ENCODE results near the gene ATG13.

The ATG13 gene

DNA sequence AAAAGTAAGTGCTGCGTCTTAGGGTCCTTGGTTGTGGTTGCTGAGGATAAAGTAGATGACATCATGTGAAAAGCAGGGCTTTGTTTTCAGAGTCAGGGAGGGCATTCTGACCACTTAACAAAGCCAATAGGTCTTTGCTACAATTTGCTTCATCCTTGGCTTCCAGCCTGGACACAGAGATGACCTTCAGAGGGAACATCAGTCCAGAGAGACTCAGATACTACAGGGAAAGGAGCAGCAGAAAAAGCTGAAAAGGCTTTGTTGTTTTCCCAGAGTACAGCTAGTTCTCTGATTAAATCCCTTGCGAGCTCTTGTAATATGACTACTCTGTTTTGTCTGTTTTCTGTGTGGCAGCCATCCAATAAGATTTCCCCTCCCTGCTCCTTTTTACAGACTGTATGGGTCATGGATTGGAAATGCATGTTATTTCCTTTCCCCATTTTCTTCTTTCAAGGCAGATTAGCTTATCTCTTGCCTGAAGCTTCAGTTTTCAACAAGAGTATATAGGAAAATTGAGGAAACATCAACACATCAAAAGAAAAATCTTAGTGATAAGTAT lies 31.9 kb downstream of the ATG13 start:
- Histone ChIP-seq H3K4me3 (ENCODE audit: low read length) (no peak overlapping the region), H4K20me1 (ENCODE audit: control insufficient read depth, insufficient read depth, low read depth, low read length) (no peaks in the 10 kb centered on the region), H3K9me3 (ENCODE audit: control insufficient read depth, insufficient read depth, low read length) (no peaks in the 10 kb centered on the region), H3F3A (ENCODE audit: control insufficient read depth, insufficient read depth) (no peaks in the 10 kb centered on the region), H3K27me3 (ENCODE audit: control insufficient read depth, low read length) (no peaks in the 10 kb centered on the region), H3K79me2 (ENCODE audit: control insufficient read depth, low read length) (no peaks in the 10 kb centered on the region), H3K36me3 (ENCODE audit: control insufficient read depth, low read length) (peaks cover 52% of the 10 kb centered on the region), H3K27ac (ENCODE audit: low read depth, low read length) (no peak overlapping the region), H3K4me2 (ENCODE audit: low read length) (no peak overlapping the region), H3K4me1 (ENCODE audit: control insufficient read depth, low read length) (no peaks in the 10 kb centered on the region), H3K9me2 (replicated peaks; ENCODE audit: control insufficient read depth, low read length) (no peaks in the 10 kb centered on the region)
- no peak for TF ChIP-seq EZH2phosphoT487 (IDR thresholded peaks at IDR 0.05; ENCODE audit: borderline replicate concordance, low read length)
- TF ChIP-seq, protein P1, sequence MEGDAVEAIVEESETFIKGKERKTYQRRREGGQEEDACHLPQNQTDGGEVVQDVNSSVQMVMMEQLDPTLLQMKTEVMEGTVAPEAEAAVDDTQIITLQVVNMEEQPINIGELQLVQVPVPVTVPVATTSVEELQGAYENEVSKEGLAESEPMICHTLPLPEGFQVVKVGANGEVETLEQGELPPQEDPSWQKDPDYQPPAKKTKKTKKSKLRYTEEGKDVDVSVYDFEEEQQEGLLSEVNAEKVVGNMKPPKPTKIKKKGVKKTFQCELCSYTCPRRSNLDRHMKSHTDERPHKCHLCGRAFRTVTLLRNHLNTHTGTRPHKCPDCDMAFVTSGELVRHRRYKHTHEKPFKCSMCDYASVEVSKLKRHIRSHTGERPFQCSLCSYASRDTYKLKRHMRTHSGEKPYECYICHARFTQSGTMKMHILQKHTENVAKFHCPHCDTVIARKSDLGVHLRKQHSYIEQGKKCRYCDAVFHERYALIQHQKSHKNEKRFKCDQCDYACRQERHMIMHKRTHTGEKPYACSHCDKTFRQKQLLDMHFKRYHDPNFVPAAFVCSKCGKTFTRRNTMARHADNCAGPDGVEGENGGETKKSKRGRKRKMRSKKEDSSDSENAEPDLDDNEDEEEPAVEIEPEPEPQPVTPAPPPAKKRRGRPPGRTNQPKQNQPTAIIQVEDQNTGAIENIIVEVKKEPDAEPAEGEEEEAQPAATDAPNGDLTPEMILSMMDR (IDR thresholded peaks at IDR 0.05; ENCODE audit: low read depth, low read length, poor library complexity, severe bottlenecking), result no peak

DNA sequence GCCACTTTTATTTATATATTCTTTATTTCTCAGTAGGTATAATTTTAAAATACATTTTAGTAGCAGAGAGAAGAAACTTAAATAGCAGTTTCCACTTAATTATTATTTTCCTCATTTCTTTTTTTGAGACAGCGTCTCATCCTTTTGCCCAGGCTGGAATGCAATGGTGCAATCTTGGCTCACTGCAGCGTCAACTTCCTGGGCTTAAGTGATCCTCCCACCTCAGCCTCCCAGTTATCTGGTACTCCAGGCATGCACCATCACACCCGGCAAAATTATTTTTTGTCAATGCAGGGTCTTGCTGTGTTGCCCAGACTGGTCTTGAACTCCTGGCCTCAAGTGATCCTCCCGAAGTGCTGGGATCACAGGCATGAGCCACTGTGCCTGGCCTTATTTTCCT lies 38.3 kb downstream of the ATG13 start:
- H3K4me2 ChIP-seq (ENCODE audit: low read length), result no peak overlapping the region
- H3K36me3 ChIP-seq (ENCODE audit: control insufficient read depth, low read length), result peaks cover 60% of the 10 kb centered on the region
- H3K4me1 ChIP-seq (ENCODE audit: control insufficient read depth, low read length), result no peaks in the 10 kb centered on the region
- H3K27ac ChIP-seq (ENCODE audit: low read depth, low read length), result no peak overlapping the region
- TF ChIP-seq, protein P1 (IDR thresholded peaks at IDR 0.05; ENCODE audit: low read depth, low read length, poor library complexity, severe bottlenecking), result no peak
- no peak for TF ChIP-seq EZH2phosphoT487 (IDR thresholded peaks at IDR 0.05; ENCODE audit: borderline replicate concordance, low read length)
- H3K4me3 ChIP-seq (ENCODE audit: low read length), result no peak overlapping the region
- H4K20me1 ChIP-seq (ENCODE audit: control insufficient read depth, insufficient read depth, low read depth, low read length), result no peaks in the 10 kb centered on the region
- no peaks in the 10 kb centered on the region for H3K27me3 ChIP-seq (ENCODE audit: control insufficient read depth, low read length)
- H3F3A ChIP-seq (ENCODE audit: control insufficient read depth, insufficient read depth), result no peaks in the 10 kb centered on the region
- H3K9me2 ChIP-seq (replicated peaks; ENCODE audit: control insufficient read depth, low read length), result no peaks in the 10 kb centered on the region
- no peaks in the 10 kb centered on the region for H3K79me2 ChIP-seq (ENCODE audit: control insufficient read depth, low read length)
- no peaks in the 10 kb centered on the region for H3K9me3 ChIP-seq (ENCODE audit: control insufficient read depth, insufficient read depth, low read length)

DNA sequence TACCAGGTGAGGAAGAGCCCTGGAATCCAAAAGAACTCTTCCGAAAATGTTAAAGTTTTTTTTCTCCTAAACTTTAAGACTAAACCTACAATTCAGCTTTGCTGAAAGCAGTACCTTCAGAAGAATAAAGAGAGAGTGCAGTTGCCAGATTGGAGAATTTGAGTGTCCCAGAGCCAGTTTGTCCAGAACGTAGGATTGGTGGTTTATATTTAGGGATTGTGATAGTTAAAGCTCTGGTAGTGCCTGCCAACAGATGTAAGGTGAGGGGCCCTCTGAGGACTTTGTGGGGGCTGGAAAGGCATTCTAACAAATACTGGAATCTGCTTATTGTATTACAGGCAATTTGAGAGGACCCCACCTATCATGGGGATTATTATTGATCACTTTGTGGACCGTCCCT lies 39.8 kb downstream of the ATG13 start:
- Histone ChIP-seq H3K27me3 (ENCODE audit: control insufficient read depth, low read length) (no peaks in the 10 kb centered on the region), H3K4me1 (ENCODE audit: control insufficient read depth, low read length) (no peaks in the 10 kb centered on the region), H3K4me2 (ENCODE audit: low read length) (no peak overlapping the region), H3F3A (ENCODE audit: control insufficient read depth, insufficient read depth) (no peaks in the 10 kb centered on the region), H3K9me2 (replicated peaks; ENCODE audit: control insufficient read depth, low read length) (no peaks in the 10 kb centered on the region), H3K9me3 (ENCODE audit: control insufficient read depth, insufficient read depth, low read length) (no peaks in the 10 kb centered on the region), H4K20me1 (ENCODE audit: control insufficient read depth, insufficient read depth, low read depth, low read length) (no peaks in the 10 kb centered on the region), H3K4me3 (ENCODE audit: low read length) (no peak overlapping the region), H3K27ac (ENCODE audit: low read depth, low read length) (no peak overlapping the region), H3K36me3 (ENCODE audit: control insufficient read depth, low read length) (peaks cover 49% of the 10 kb centered on the region), H3K79me2 (ENCODE audit: control insufficient read depth, low read length) (no peaks in the 10 kb centered on the region)
- TF ChIP-seq, protein P1 (IDR thresholded peaks at IDR 0.05; ENCODE audit: low read depth, low read length, poor library complexity, severe bottlenecking), result no peak
- TF ChIP-seq EZH2phosphoT487 (IDR thresholded peaks at IDR 0.05; ENCODE audit: borderline replicate concordance, low read length), result no peak
